HepG2 (cell line): ENCODE measurements around the gene BRD1. TPM values are rescaled to one million over a fixed set of nuclear protein-coding genes. Genes with fewer than 3 reads are reported as not detected.

Experiments used
- ATAC-seq: fragments of 200-7000 bp; cut with Tn5 transposase; 3 replicates; pipeline ENCODE4 v1.9.1; 2020; ENCODE audit warnings: mild to moderate bottlenecking, moderate library complexity
- BruUV-seq: library from RNA; stranded (reverse); fragments of 400-500 nt; replicated peaks from 2 replicates; lab custom pipeline; 2021; lab: Mats Ljungman, UMichigan
- CTCF ChIA-PET: fragments of 300-600 bp; formaldehyde crosslinking; extraction: SDS; loops from one replicate; lab custom pipeline; 2021; ENCODE audit warnings: low total read pairs, inconsistent platforms, low intra/inter-chr PET ratio; lab: Yijun Ruan, JAX
- POLR2A ChIA-PET: fragments of 350-600 bp; sonication (Branson Sonifier 250); formaldehyde crosslinking; loops from one replicate; lab custom pipeline; 2020; ENCODE audit warnings: antibody characterized with exemption, inconsistent platforms; lab: Yijun Ruan, JAX
- DNase-seq: peaks from one replicate; pipeline ENCODE4 v3.0.0-alpha.2; 2015; ENCODE audit warnings: low spot score
- FAIRE-seq: peaks from 3 replicates; lab custom pipeline; 2011; peaks lifted over from hg19 to GRCh38; lab: Jason Lieb, UNC
- H2AFZ ChIP-seq: one replicate; pipeline ENCODE4 v1.6.1; 2011; ENCODE audit warnings: low read length, inconsistent platforms
- H3K27ac ChIP-seq: fragments of 300-600 bp; 3 replicates; pipeline ENCODE4 v1.8.0; 2011; ENCODE audit warnings: mixed run types, mild to moderate bottlenecking, mixed read lengths, low read length, inconsistent platforms; ENCODE audit not compliant: insufficient read depth; ENCODE audit errors: extremely low read length
- H3K27me3 ChIP-seq, 2 experiments: fragments of 200-600 bp in 1 of 2; 2 replicates in 1 of 2; 3 replicates in 1 of 2; pipeline versions ENCODE4 v1.6.0 to v1.8.0; 2011; ENCODE audit warnings: low read length in 2 of 2, mild to moderate bottlenecking in 2 of 2, moderate library complexity in 2 of 2, inconsistent platforms in 1 of 2; ENCODE audit not compliant: insufficient read depth in 2 of 2, control insufficient read depth in 1 of 2
- H3K36me3 ChIP-seq, 2 experiments: fragments of 200-600 bp in 1 of 2; replicated peaks in 1 of 2; 2 replicates in 1 of 2; 3 replicates in 1 of 2; pipeline versions ENCODE4 v1.5.1 to v1.8.0; 2011; ENCODE audit warnings: low read length in 2 of 2, inconsistent platforms in 1 of 2; ENCODE audit not compliant: insufficient read depth in 2 of 2, control insufficient read depth in 1 of 2
- H3K4me1 ChIP-seq: 2 replicates; pipeline ENCODE4 v1.5.1; 2012; ENCODE audit warnings: low read length, inconsistent platforms; ENCODE audit not compliant: insufficient read depth
- H3K4me2 ChIP-seq: 2 replicates; pipeline ENCODE4 v1.6.0; 2011; ENCODE audit warnings: low read depth, low read length, inconsistent platforms
- H3K4me3 ChIP-seq, 3 experiments: fragments of 200-600 bp in 1 of 3; sonication (generic), shearing (Covaris generic) in 1 of 3; replicated peaks in 1 of 3; 2 replicates each; pipeline ENCODE4 v1.5.1; 2011 to 2016; ENCODE audit warnings: low read length in 3 of 3, inconsistent platforms in 2 of 3, low read depth in 2 of 3, mild to moderate bottlenecking in 2 of 3, control low read depth in 1 of 3, mixed read lengths in 1 of 3; ENCODE audit not compliant: insufficient read depth in 1 of 3
- H3K79me2 ChIP-seq: one replicate; pipeline ENCODE4 v1.6.1; 2011; ENCODE audit warnings: low read length, inconsistent platforms; ENCODE audit not compliant: insufficient read depth
- H3K9ac ChIP-seq: 2 replicates; pipeline ENCODE4 v1.6.0; 2011; ENCODE audit warnings: mild to moderate bottlenecking, low read depth, low read length, inconsistent platforms; ENCODE audit not compliant: insufficient read depth
- H3K9me3 ChIP-seq: 2 replicates; pipeline ENCODE4 v1.5.1; 2012; ENCODE audit warnings: mild to moderate bottlenecking, low read length
- H4K20me1 ChIP-seq: 2 replicates; pipeline ENCODE4 v1.6.0; 2011; ENCODE audit warnings: inconsistent platforms, mild to moderate bottlenecking, low read length, moderate library complexity; ENCODE audit not compliant: insufficient read depth
- CEBPG ChIP-seq: IDR thresholded peaks from 2 replicates; pipeline ENCODE4 v1.6.1; 2016
- CREB1 ChIP-seq, 2 experiments: fragments of 450-650 bp in 1 of 2; IDR thresholded peaks; 2 replicates each; pipeline ENCODE4 v1.6.1; 2016 to 2017; ENCODE audit warnings: control low read depth in 1 of 2, mild to moderate bottlenecking in 1 of 2, missing compliant biosample characterization in 1 of 2, missing genetic modification characterization in 1 of 2
- KMT2A ChIP-seq: sonication (generic); formaldehyde crosslinking; IDR thresholded peaks from 2 replicates; pipeline ENCODE4 v1.4.0; 2020; ENCODE audit warnings: missing genetic modification reagents
- SATB2 ChIP-seq: sonication (generic); formaldehyde crosslinking; IDR thresholded peaks from 2 replicates; pipeline ENCODE4 v1.5.0; 2020; ENCODE audit warnings: missing genetic modification reagents
- ZBTB40 ChIP-seq, 2 experiments: fragments of 450-650 bp in 1 of 2; sonication (generic) in 1 of 2; formaldehyde crosslinking in 1 of 2; IDR thresholded peaks; 2 replicates each; pipeline versions ENCODE4 v1.6.1 to v1.8.0; 2016 to 2022; ENCODE audit warnings: antibody characterized with exemption in 1 of 2, mild to moderate bottlenecking in 1 of 2, missing genetic modification reagents in 1 of 2
- ZNF354B ChIP-seq: sonication (generic); formaldehyde crosslinking; IDR thresholded peaks from 2 replicates; pipeline ENCODE4 v1.8.0; 2022; ENCODE audit warnings: mild to moderate bottlenecking, missing genetic modification reagents
- ZNF451 ChIP-seq: sonication (generic); formaldehyde crosslinking; IDR thresholded peaks from 2 replicates; pipeline ENCODE4 v1.5.0; 2020; ENCODE audit warnings: mild to moderate bottlenecking, missing genetic modification reagents
- WGBS: methylation state at CpG from one replicate; pipeline ENCODE4 v1.1.6; 2017; ENCODE audit warnings: low lambda C conversion rate; 5-methylcytosine and 5-hydroxymethylcytosine counted together
- in situ Hi-C: cut with HindIII; loops from 2 replicates; pipeline ENCODE4 v1.10.0; 2017; ENCODE audit warnings: low pct_unique_long_range_greater_than_20kb; ENCODE audit not compliant: extremely low pct_ligation_motif_present
- intact Hi-C: fragments of 100-400 bp; cut with micrococcal nuclease; formaldehyde crosslinking; loops from one replicate; pipeline ENCODE4 v1.10.0; 2022; ENCODE audit not compliant: unreplicated experiment
- polyA plus RNA-seq, 8 experiments: library from polyadenylated mRNA; depleted of rRNA in 3 of 8; stranded (reverse) in 7 of 8; unstranded in 1 of 8; fragments of >200 nt; fragmentation: Illumina TruSeq in 4 of 8; extraction: Trizol in 4 of 8; gene quantifications; 2 replicates each; pipeline versions ENCODE4 v1.2.1 to v1.2.3, GENCODE V29; 2011 to 2016; ENCODE audit warnings: low read depth in 4 of 8, missing spikeins in 1 of 8, mixed read lengths in 1 of 8; ENCODE audit not compliant: insufficient read depth in 1 of 8
- total RNA-seq, 5 experiments: library from RNA; depleted of rRNA; stranded (reverse); fragments of >200 nt; fragmentation: Illumina TruSeq; extraction: Trizol; gene quantifications; 2 replicates each; pipeline ENCODE4 v1.2.3, GENCODE V29; 2016; ENCODE audit warnings: low read depth in 1 of 5

The BRD1 gene
- total and polyA plus RNA-seq, 2 of the 13 experiments (the other 11 are each of a cell fraction or from before 2014, with no cell fraction given) = 5.1 to 12.0 TPM

GRCh38 chr22:49735901-49736421 is 91.7 kb downstream of the BRD1 start:
- BruUV-seq = no TSS peak
- in situ Hi-C loops = no loop called here

More at GRCh38 chr22:49735901-49736421, 91.7 kb downstream of the BRD1 start:
- no peak for FAIRE-seq
- no peaks in the 10 kb centered on the region for H3K36me3 ChIP-seq
- ATAC-seq = no peak
- H3K9me3 ChIP-seq = no peaks in the 10 kb centered on the region
- no peak overlapping the region for H2AFZ ChIP-seq
- ChIA-PET CTCF (no interaction called here), POLR2A (no interaction called here)
- WGBS = 15% methylated on average over 8 of the region's 13 CpGs
- no peaks in the 10 kb centered on the region for H3K79me2 ChIP-seq
- DNase-seq = no peak
- intact Hi-C loops = no loop called here
- no peaks in the 10 kb centered on the region for H3K4me1 ChIP-seq
- 0 out of 2 replicates have a peak, but pooled peaks cover 3% of the 10 kb centered on the region for H4K20me1 ChIP-seq
- H3K27ac ChIP-seq = no peak overlapping the region
- no peak for TF ChIP-seq ZNF451
- no peak for TF ChIP-seq ZBTB40 (IDR thresholded peaks at IDR 0.05)
- no peak for TF ChIP-seq ZBTB40 (CRISPR knock-in tag; IDR thresholded peaks at IDR 0.05)
- no peak for TF ChIP-seq CREB1 (IDR thresholded peaks at IDR 0.05)
- no peak for TF ChIP-seq CREB1 (CRISPR knock-in tag; IDR thresholded peaks at IDR 0.05)
- no peak for TF ChIP-seq ZNF354B (CRISPR knock-in tag)
- TF ChIP-seq SATB2 (CRISPR knock-in tag) = no peak
- no peak for TF ChIP-seq CEBPG (CRISPR knock-in tag)
- no peak for TF ChIP-seq KMT2A (CRISPR knock-in tag)
- peaks cover 0 to 48% of the 10 kb centered on the region in 2 experiments; a peak in 2 of 5 replicates for H3K27me3 ChIP-seq
- no peak overlapping the region for H3K9ac ChIP-seq
- H3K4me2 ChIP-seq = no peak overlapping the region
- H3K4me3 ChIP-seq = no peak overlapping the region
